HG03159 (cell line): ENCODE data around the gene MPZL3.
"Not testable (repeated sequence)": the region's sequence is repeated elsewhere in the genome, so short reads cannot be mapped to it uniquely, and the experiment has no call there.

Experiments
- ATAC-seq: cut with Tn5 transposase; IDR thresholded peaks from one replicate; pipeline ENCODE4 v1.9.1; 2021; ENCODE audit warnings: mild to moderate bottlenecking, moderate library complexity; ENCODE audit not compliant: unreplicated experiment

MPZL3 gene

DNA sequence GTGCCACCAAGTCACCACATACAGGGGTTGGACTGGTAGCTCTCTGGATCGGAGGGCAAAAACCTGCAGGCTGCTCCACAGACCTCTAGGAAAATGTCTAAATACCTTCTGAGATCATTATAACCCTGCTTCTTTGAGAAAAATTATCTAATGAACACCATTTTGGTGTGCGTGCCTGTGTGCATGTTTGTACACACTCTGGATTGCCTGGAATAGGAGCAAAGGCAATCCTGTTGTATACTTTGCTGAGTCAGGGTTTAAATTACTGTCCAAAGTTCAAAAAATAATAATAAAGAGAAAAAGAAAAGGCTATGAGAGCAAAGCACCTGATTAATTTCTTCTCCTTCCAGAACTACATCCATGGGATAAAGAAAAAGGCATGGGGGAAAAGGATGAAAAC lies 38.4 kb downstream of the MPZL3 start:
- ATAC-seq: no peak

DNA sequence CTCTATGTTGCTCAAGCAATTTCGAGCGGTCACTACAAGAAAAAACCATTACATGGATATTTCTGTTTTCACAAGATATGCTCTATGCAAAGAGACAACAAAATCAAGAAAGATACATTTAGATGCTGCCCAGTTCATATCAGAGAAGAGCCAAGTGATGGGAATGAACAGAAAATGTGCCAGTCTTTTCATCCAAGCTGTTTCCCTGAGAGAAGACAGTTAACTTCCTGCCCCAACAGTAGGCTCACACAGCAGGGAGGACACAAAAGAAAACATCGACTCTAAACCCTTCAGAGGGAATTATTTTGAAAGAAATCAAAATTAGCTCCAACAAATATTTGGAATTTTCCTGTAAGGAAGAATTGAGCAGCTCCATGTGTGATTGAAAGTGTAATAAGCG lies 39.0 kb downstream of the MPZL3 start:
- ATAC-seq: no peak

DNA sequence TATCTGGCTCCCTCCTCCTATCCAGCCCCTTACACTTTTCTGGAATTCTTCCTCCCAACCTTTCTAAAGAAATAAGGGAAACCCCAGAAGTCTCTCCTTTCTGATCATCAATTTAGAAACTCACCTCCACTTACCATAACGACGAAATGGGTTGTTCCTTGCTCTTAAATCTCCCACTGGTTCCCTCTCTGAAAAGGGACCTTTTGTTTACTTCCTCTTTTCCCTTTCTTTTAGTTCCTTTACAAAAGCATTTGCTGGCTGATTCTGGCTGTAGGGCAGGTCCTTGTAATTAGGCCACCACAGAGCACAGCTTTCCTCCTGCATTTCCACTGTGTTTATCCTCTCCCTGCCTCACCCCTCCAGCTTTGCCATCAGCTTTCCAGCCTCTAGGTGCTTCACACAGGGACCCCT lies 39.4 kb downstream of the MPZL3 start:
- no peak for ATAC-seq

DNA sequence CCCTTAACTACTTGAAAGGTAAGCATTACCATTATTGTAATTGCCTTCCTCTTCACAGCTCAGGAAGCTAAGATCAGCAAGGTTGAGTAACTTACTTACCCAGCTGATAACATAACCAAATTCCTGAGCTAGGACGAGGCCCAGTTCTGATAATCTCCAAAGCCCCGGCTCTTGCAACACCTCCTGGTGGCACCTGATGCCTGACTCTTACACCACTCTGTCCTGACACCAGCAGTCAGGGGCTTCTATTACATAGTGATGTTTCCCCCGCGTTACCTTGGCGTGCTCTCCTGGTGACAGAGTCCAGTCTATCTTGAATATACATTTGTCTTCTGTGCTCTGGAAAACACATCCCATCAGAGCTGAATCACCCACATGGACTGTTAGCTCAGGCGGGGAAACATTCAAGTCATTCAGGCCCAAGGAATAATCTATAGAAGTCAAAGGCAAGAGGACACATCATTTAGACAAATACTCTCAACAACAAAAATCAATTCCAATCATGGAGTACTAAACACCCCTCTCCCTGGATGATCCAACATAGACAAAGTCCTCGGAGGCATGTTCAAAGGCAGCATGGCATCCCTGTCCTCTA lies 39.9 kb downstream of the MPZL3 start:
- no peak for ATAC-seq

DNA sequence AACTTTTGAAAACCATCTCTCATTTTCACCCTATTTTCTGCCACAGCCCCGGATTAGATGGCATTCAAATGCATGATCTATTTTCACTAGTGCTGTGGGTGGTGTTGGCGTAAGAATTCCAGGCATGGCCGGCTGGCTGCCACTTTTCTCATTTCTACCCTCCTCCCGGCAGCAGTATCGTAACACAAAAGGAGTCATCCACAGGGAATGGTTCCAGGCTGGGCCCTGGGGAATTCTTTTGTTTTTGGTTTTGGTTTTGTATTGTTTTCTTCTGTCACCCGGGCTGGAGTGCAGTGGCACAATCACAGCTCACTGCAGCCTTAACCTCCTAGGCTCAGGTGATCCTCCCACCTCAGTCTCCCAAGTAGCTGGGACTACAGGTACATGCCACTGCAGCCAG lies 41.2 kb downstream of the MPZL3 start:
- ATAC-seq: no peak

DNA sequence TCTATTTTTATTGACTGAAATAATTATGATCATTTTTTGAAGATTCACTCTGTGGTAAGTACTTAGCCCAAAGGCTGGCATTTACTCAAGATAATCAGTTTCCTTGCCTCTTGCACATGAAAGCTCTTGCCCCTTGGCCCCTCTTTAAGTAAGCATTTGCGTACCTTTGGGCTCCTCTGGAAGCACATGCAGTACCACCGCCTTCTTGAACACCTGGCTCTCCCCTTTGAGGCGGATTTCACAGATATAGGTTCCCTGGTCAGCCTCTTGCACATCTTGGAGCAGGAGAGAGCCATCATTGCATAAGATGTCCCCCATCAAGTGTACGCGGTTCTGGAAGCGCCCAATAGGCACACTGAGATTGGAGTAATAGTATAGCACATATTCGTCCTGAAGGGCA lies 41.8 kb downstream of the MPZL3 start:
- no peak for ATAC-seq

DNA sequence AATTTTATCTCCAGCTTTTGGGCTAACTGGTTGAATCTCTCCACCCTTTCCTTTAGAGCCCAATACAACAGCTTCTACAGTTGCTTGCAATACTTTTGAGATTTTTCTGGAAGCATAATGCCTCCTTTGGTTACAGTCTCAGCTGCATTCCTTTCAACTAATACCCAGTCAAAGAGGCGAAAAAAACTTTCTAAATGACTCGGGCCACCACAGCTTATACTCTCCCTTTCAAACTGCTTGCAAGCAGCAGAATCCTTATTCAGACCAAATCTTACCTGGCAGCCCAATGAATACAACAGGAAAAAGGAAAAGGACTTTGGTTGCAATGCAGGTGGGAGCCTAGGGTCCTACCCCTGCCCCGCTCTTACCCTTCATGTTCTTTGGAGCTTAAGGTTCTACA lies 43.1 kb downstream of the MPZL3 start:
- no peak for ATAC-seq

DNA sequence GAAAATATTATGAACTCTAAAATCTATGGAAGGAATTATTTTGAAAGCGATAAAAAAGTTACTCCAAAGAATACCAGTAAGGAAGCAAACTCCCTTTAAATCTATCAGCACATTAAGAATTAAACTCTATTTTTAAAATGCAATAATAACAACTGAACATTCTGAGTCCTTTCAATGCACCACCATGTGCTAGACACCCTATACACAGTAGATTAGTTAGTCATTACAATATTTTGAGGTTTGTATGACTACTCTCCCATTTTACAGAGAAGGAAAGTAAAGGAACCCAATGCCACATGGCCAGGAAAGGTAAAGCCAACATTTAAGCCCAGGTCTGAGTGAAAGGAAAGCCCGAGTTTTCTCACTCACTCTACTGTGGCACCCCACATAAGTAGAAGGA lies 45.1 kb downstream of the MPZL3 start:
- no peak for ATAC-seq

DNA sequence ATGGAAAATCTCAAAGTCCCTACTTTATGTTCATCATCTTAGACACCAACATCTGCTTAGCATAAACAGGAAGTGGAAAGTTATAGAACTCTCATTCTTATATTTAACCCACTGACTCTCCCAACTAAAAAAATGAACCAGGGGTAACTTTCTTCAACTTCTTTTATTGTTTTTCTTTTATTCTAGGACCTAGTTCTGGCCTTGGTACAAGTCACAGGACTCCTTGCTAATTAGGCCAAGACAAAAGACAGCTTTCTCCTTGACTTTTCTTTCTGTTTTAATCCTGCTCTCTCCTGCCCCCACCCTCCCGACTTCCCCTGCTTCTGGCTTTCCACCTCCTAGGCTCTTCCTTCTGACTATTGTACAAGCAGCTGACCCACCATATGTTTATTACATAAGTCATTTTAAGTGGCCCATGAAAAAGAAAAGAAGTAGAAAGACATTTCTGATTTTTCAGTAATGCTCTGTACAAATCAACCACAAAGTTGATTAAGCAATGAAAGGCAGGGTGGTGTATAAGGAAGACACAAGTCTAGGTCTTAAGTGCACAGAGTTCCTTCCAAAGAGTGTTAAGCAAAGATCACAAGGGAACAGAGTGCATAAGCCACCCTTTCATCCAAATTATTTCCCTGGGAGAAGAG lies 45.7 kb downstream of the MPZL3 start:
- no peak for ATAC-seq

DNA sequence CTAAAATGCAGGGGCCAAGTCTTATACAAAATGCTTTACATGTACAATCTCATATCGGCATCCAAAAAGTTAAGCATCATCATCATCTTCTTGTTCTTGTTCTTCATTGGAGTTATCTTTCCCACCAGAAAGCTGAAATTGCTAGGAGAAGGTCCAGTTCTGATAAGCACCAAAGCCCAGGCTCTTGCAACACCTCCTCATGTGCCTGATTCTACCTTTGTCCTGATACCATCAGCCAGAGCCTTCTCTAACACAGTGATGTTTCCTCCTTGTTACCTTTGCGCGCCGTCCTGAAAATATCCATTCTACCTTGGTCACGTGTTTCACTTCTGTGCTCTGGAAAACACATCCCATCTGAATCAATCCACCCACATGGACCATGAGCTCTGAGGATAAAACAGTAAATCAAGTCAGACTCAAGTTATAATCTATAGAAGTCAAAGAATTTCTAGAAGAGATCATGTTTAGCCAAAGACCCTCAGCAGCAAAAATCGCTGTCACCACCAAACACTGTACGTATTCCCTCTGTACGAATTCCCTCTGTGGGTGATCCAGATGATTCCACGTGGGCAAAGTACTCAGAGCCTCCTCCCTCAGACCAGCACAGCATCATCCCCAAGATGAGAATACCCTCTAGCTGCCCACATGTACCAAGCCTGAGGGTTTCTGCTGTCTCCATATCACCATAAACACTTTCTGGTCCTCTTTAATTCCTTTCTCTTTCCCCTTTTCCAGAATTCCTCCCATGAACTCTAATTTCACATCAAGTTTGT lies 46.4 kb downstream of the MPZL3 start:
- ATAC-seq: no peak

DNA sequence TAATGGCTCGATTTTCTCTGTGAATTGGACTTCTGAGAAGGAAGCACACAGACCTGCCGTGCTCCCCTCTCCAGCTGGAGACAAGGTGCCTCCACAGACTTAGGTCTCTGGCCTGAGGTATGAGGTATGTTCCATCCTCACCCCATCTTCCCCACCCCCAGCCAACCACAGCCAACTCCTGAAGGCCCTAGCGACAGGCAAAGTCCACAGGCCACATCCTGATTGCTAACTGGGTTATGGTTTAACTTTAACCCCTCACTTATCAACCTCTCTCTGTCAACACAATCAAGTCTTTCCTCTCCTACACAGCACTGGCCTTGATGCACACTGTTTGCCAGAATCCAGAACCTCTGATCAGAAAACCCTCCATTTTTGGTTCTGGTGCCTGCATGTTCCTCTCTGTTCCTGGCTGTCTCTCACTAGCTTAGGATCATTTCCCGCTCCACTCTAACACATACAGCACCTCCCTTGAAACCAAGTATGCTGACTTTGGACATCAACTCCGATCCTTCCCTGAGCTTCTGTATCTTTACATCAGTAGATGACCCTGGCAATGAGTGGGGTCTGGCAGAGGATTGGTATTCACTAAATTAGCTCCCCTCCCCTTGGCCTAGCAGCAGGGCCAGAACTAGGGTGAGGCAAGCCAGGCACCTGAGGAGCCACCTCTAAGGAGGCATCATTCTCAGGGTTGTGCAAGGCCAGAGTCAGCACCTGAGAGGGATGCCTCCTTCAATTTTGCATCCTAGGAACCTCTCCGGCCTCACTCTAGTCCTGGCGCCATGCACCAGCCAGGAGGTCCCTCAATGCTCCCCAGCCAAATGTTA lies 49.4 kb downstream of the MPZL3 start:
- ATAC-seq: no peak

DNA sequence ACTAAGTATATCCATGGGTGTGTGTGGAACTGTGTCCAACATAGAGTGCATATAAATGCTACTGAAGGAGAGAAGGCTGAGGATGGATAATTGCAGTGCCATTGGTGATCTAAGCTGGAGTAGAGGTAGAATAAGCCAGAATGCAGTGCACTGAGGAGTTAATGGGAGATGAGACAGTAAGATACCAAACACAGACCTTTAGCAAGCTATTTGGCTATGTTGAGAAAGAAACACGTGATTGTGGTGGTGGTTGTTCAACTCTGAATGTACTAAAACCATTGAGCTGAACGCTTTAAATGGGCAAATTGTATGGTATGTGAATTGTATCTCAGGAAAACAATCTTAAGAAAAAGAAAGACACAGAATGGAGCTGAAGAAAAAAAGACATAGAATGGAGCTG lies 50.2 kb downstream of the MPZL3 start:
- no peak for ATAC-seq

DNA sequence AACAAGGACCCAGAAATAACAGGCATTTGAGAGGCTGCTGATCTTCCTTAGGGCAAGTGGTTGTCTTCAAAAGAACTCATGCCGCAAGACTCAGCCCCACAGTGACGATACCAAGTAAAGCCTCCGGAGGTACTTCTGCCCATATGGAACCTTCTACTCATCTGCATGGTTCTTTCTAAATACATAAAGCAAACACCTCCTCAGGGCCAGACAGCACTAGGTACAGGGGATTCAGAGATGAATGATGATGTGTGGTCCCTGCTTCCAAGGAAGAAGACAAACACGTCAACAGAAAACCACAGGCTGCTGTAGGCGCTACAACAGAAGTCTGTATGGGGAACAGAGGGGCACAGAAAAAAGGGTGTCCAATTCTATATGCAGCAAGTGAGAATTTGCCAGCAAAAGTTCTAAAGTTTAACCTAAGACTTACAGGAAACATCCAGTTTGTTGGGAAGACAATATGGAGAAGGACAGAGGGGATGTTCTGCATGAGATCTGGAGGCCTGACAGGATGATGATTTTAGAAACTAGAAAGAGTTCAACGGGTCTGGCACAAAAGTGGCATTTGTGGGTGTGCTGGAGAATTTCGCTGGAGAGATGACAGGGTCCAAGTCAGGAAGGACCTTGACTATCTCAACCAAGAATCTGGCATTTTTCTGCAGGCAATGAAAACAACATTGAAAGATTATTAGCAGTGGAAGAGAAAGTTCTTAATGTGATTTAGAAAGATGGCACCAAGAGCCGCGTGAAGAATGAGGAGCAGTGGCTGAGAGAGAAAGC lies 51.1 kb downstream of the MPZL3 start:
- ATAC-seq: no peak

DNA sequence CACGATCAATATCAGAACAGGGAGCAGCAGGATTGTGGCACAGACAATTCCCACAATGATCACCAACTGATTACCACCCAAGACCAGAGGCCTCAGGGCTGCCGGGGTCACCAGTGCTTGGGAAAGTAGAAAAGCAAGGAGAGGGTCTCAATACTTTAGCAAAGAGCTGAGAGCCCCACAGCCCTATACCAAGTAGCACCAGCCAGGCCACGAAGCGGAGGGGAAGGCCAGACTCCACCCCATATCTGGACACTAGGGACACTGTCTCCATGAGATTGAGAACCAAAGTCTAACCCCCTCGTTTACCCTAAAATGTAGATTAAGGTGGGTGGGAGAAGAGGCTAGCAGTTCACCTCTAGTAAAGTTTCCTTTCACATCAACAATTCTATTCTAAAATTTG lies 51.7 kb downstream of the MPZL3 start:
- no peak for ATAC-seq

DNA sequence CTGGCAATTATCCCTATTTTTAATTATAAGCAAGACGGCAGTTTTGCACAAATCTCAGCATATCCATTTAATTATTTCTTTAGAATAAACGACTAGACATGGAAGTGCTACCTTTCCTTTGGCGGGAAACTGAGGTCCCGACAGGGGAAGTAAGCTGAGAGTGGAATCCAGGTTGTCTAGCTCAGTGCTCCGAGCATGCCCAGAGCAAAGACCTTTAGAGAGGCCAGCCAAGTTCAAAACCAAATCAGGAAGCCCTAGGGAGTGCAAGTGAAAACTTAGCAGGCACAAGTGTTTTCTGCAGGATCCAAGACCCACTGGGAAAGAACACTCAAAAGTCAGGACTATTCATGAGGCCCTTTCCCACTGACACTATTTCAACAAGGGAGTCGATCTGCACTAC lies 53.0 kb downstream of the MPZL3 start:
- ATAC-seq: no peak

DNA sequence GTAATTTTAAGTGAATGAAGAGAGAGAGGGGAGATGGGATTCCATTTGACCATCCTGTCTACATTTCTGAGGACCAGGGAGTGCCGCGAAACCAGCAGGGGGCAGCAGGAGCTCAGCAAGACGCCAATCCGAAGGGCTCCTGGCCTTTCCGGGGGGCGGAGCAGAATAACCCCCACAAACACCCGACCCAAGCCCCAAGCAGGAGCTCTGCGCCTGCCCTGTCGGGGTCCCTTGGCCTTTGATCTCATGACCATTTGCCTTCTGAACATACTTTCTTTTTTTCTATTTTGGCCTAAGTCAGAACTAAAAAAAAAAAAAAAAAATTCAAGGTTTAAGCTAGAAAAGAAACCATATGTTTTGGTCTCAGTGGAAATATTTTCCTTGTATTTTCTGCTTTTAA lies 53.8 kb downstream of the MPZL3 start:
- no peak for ATAC-seq

DNA sequence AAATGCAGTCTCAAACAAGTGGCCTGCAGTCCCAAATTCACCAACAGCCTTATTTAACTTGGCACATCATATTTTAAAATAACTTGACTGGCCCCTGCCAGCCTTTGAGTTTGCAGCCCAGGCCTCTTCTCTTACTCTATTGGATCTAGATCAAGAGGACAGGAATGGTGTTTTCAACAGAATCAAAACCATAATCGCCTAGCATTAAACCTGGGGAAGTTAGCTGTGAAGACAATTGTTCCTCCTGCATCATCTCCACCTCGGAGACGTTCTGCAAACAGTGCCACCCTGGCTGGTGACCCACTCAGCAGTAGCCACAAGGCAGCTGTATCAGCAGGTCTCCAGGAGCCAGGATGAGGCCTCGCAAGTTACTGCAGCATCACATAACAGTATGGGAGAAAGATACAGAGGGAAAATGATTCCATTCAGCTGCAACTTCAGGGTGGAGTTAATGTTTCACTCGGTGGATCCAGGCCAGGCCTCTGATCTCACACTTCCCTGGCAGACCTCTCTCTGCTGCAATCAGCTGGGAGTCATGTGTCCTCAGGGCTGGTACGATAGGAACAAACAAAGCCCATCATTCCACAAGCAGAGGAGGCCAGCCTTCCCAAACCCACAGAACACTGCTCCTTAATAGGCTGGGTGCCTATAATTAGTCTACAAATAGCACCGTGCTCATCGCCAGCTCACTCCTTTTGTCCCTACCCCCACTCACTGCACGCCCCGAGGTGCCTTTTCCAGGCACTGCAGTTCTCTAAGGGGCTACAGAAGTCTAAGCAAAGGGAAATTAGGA lies 57.1 kb downstream of the MPZL3 start:
- ATAC-seq: no peak

DNA sequence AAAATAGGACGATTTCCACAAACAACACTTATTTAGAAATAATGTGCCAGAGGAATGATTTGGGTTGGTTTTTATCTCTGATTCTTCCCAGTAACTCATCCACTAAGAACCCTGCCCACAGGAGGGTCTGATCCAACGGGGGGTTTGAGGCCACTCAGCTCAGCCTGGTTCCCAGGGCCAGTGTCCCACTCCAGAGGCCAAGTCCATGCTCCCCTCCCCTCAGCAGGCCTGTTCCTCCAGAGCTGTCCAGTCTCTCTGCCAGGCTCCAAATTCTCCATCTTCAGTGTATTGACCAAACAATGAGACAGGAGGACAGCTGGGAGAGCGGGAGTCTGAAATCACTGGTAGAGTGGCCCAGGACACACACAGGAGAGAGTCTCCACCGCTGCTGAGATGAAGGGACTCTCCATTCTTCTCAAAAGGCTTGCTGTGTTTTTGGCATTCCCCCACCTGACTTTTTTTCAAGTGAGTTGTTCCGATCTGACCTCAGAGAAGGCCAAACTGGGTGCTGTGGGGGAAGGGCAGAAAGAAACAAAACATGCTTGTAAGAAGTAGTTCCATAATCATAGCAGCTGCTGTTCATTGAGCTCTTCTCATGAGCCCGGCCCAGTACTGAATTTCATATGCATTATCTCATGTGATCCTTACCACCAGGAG lies 58.1 kb downstream of the MPZL3 start:
- no peak for ATAC-seq

DNA sequence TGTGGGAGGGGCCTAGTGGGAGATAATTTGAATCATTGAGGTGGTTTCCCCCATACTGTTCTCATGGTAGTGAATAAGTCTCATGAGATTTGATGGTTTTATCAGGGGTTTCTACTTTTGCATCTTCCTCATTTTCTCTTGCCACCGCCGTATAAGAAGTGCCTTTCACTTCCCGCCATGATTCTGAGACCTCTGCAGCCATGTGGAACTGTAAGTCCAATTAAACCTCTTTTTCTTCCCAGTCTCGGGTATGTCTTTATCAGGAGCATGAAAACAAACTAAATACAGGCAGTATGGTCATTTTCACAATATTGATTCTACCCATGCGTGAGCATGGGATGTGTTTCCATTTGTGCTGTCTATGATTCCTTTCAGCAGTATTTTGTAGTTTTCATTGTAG lies 59.3 kb downstream of the MPZL3 start:
- not testable (repeated sequence) for ATAC-seq
